ENCODE data around the gene AP5S1. TPM values are rescaled to one million over a fixed set of nuclear protein-coding genes. Genes with fewer than 3 reads are reported as not detected.
A peak's percentile ranks its signal among the peaks of the same experiment; 100 is the strongest.

Gene AP5S1
- total RNA-seq, 2 experiments from 2014 or later = 13.8 to 15.5 TPM

DNA sequence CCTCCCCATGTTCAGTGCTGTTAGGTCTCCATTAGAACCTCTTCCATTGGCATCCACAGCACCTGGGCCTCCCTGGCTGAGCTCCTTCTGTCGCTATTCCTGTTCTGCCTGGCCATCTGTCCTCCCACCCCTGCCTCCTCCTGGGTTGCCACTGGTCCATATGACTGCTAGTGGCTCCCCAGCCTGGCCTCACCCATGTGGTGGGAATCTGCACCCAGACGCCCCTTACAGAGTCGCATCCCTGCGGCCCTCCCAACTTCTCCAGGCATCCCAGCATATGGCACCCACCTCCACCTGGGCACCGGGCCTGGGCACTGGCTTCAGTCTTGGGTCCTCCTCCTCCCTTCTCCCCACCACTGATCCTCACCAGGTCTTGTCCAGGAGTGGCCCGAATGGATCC is 16.5 kb upstream of the AP5S1 start:
- H3K36me3 Mint-ChIP-seq = peaks cover 70% of the 10 kb centered on the region
- no peak overlapping the region for H3K4me3 Mint-ChIP-seq
- peaks cover 61% of the 10 kb centered on the region for H3K4me1 Mint-ChIP-seq
- DNase-seq (no peak), ATAC-seq (no peak)
- H3K9me3 Mint-ChIP-seq (ENCODE audit: low read depth) = no peaks in the 10 kb centered on the region
- CTCF ChIA-PET = no interaction called here
- H3K27me3 Mint-ChIP-seq = no peaks in the 10 kb centered on the region
- peak overlapping the region; percentile 25 for H3K27ac Mint-ChIP-seq

DNA sequence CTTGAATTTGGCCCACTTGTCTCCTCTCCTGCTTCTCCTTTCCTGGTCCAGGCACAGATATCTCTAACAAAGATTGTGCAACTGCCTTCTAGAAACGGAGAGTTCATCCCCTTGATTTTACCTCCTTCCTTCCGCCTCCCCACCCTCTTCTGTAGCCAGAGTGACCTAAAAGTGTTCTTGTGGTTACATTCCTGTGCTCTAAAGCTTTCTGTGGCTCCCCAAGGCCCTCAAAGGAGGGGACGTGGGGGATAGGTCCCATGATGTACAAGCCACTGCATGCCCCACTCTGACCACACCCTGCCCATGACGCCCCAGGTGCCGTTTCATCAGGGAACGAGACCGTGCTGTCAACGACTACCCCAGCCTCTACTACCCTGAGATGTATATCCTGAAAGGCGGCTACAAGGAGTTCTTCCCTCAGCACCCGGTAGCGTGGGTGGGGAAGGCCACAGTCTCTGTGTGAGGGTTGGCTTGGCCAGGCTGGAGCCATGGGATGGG is 16.0 kb upstream of the AP5S1 start:
- Mint-ChIP-seq H3K4me1 (peaks cover 57% of the 10 kb centered on the region), H3K27ac (peak overlapping the region; percentile 2), H3K4me3 (no peak overlapping the region), H3K9me3 (ENCODE audit: low read depth) (no peaks in the 10 kb centered on the region), H3K27me3 (no peaks in the 10 kb centered on the region), H3K36me3 (peaks cover 66% of the 10 kb centered on the region)
- ATAC-seq (no peak), DNase-seq (no peak)
- CTCF ChIA-PET = interaction anchor here (1.3 kb wide), 1 partner anchor 17 kb away, joined by 3 read pairs; no protein-coding TSS in a partner anchor

DNA sequence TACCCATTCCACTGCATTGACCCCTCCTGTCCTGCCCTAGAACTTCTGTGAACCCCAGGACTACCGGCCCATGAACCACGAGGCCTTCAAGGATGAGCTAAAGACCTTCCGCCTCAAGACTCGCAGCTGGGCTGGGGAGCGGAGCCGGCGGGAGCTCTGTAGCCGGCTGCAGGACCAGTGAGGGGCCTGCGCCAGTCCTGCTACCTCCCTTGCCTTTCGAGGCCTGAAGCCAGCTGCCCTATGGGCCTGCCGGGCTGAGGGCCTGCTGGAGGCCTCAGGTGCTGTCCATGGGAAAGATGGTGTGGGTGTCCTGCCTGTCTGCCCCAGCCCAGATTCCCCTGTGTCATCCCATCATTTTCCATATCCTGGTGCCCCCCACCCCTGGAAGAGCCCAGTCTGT is 15.6 kb upstream of the AP5S1 start:
- Mint-ChIP-seq H3K36me3 (peaks cover 62% of the 10 kb centered on the region), H3K4me3 (no peak overlapping the region), H3K9me3 (ENCODE audit: low read depth) (no peaks in the 10 kb centered on the region), H3K4me1 (peaks cover 52% of the 10 kb centered on the region), H3K27me3 (no peaks in the 10 kb centered on the region), H3K27ac (peak overlapping the region; percentile 1)
- DNase-seq = no peak
- CTCF ChIA-PET = interaction anchor here (1.3 kb wide), 1 partner anchor 17 kb away, joined by 3 read pairs; no protein-coding TSS in a partner anchor
- no peak for ATAC-seq

DNA sequence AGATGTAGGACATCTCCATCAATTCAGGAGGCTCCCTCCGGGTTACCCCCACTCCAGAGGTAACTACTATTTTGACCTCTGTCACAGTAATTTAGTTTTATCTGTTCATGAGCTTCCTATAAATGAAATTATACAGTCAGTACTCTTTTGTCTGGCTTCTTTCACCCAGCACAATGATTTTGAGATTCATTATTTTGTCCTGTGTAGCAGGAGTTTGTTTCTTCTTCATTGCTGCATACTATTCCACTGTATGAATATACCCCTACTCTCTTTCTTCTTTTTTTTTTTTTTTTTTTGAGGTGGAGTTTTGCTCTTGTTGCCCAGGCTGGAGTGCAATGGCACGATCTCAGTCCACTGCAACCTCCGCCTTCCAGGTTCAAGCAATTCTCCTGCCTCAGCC is 11.8 kb upstream of the AP5S1 start:
- CTCF ChIA-PET = no interaction called here
- no peak overlapping the region for H3K4me3 Mint-ChIP-seq
- no peak overlapping the region for H3K27ac Mint-ChIP-seq

DNA sequence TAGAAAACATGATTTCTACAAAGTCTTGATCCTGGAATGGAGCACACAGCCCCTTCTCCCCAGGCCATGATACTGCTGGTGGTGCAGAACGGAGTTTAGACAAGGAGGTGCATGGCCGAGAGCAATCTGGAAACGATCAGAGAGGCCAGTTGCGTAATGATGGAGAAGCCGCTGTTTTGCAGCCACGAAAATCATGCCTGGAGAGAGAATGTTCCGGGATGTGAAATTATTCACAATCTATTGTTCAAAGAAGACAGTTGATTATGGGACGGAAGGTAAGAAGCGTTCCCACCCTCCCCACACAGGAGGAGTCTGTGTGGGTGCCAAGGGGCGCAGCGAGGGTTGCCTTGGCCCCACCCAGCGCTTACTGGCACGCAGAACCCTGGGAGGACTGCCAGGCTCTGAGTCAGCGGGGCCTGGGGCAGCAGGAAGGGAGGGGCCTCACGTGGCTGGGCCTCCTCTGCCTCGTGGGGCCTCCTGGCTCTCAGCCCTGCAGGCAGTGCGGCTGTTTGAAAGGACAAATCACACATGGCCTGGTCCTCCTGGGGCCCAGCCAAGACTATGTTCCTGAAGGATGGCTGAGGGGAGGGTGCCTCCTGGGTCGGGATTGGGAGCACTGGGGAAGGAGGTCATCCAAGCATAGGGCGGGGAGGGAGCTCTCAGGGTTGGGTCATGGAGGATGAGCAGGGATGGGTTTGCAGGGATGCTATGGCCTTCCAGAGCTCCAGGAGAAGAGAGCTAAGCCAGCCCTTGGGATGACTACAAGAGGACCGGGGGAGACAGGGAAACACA is 8.7 kb upstream of the AP5S1 start:
- peak overlapping the region; percentile 98 for H3K27ac Mint-ChIP-seq
- H3K36me3 Mint-ChIP-seq = peaks cover 5% of the 10 kb centered on the region
- ATAC-seq = peak; percentile 80
- peaks cover 71% of the 10 kb centered on the region for H3K4me1 Mint-ChIP-seq
- peak overlapping the region; percentile 69 for H3K4me3 Mint-ChIP-seq
- no peaks in the 10 kb centered on the region for H3K9me3 Mint-ChIP-seq (ENCODE audit: low read depth)
- H3K27me3 Mint-ChIP-seq = no peaks in the 10 kb centered on the region
- CTCF ChIA-PET = interaction anchor here (0.8 to 3.4 kb wide), 8 partner anchors 8 to 54 kb away, joined by 3 to 16 read pairs (median 5); partner anchors contain the start of genes AP5S1 and CDC25B
- peak; percentile 93 for DNase-seq

More for the DNA sequence above, 11.8 kb upstream of the AP5S1 start:
- Mint-ChIP-seq H3K27me3 (no peaks in the 10 kb centered on the region), H3K4me1 (peaks cover 65% of the 10 kb centered on the region), H3K9me3 (ENCODE audit: low read depth) (no peaks in the 10 kb centered on the region), H3K36me3 (peaks cover 31% of the 10 kb centered on the region)
- DNase-seq (no peak), ATAC-seq (no peak)

DNA sequence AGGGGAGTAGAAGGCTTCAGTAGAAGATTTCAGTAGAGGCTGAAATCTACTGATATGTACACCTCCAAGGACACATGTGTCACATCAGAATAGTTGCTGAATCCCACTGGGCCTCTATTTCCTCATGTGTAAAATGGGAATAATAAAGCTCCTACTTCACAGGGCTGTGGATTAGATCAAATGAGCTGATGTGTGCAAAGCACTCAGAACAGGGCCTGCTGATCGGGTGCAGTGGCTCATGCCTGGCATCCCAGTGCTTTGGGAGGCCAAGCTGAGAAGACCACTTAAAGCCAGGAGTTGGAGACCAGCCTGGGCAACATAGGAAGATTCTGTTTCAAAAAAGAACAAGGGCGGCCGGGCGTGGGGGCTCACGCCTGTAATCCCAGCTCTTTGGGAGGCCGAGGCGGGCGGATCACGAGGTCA is 8.1 kb upstream of the AP5S1 start:
- Mint-ChIP-seq H3K36me3 (peaks cover 3% of the 10 kb centered on the region), H3K27ac (peak overlapping the region; percentile 98), H3K4me3 (peak overlapping the region; percentile 69), H3K27me3 (no peaks in the 10 kb centered on the region), H3K9me3 (ENCODE audit: low read depth) (no peaks in the 10 kb centered on the region), H3K4me1 (peaks cover 69% of the 10 kb centered on the region)
- CTCF ChIA-PET = interaction anchor here (1.0 to 3.4 kb wide), 2 partner anchors 9 to 17 kb away, joined by 10 to 16 read pairs; partner anchors contain the start of genes AP5S1 and CDC25B
- ATAC-seq = no peak
- DNase-seq = no peak

DNA sequence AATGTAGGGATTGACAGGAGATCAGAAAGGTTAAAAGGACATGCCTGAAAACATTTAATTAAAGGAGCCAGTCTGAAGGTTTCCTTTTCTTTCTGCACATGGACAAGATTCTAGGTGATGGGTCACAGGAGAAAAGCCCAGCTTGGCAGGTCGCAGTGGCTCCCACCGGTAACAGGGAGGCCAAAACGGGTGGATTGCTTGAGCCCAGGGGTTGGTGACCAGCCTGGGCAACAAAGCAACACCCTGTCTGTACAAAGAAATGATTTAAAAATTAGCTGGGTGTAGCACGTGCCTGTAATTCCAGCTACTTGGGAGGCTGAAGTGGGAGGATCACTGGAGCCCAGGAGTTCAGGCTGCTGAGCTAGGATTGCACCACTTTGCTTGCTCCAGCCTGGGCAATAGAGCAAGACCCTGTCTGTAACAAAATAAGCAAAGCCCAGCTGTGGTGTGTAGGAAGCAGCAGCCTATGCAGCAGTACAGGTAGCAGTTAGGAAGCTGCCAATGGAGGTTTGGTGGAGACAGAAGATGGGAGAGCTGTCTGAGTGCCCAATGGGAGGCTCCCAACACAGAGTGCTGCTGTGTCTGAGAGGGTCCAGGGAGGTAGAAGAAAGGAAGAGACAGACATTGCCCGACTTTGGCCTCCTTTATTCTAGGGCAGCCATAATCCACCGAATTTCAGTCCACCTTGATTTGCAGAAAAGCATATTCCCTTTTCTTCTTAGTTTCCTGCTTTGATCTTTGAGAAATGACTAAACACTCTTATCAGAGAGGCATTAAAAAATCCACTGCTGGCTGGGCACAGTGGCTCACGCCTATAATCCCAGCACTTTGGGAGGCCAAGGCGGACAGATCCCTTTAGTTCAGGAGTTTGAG is 7.1 kb upstream of the AP5S1 start:
- H3K4me1 Mint-ChIP-seq = peaks cover 70% of the 10 kb centered on the region
- ATAC-seq (no peak), DNase-seq (no peak)
- H3K27me3 Mint-ChIP-seq = no peaks in the 10 kb centered on the region
- CTCF ChIA-PET = interaction anchor here (0.8 to 3.4 kb wide), 5 partner anchors 13 to 80 kb away, joined by 3 to 16 read pairs (median 3); partner anchors contain the start of gene CDC25B
- H3K9me3 Mint-ChIP-seq (ENCODE audit: low read depth) = no peaks in the 10 kb centered on the region
- peaks cover 3% of the 10 kb centered on the region for H3K36me3 Mint-ChIP-seq
- peak overlapping the region; percentile 98 for H3K27ac Mint-ChIP-seq
- no peak overlapping the region for H3K4me3 Mint-ChIP-seq

DNA sequence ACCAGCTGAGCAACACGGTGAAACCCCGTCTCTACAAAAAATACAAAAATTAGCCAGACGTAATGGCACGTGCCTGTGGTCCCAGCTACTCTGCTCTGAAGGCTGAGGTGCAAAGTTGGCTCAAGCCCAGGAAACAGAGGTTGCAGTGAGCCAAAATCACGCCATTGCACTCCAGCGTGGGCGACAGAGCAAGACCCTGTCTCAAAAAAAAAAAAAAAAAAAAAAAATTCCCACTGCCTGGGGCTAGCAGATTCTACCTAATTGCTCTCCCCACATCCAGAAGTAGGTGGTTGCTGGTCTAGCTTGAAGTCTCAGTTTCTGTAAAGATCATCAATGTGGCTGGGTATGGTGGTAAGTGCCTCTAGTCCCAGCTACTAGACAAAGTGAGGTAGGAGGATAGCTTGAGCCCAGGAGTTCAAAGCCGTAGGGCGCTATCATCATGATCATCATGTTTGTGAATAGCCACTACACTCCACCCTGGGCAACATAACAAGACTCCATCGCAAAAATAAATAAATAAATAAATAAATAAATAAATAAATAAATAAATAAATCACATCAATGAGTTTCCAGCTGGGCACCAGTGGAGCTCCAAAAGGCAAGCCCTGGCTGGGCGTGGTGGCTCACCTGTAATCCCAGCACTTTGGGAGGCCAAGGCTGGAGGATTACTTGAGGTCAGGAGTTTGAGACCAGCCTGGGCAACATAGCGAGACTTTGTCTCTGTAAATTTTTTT is 6.3 kb upstream of the AP5S1 start:
- peaks cover 77% of the 10 kb centered on the region for H3K4me1 Mint-ChIP-seq
- DNase-seq (peak; percentile 53), ATAC-seq (no peak)
- H3K27me3 Mint-ChIP-seq = no peaks in the 10 kb centered on the region
- no peaks in the 10 kb centered on the region for H3K9me3 Mint-ChIP-seq (ENCODE audit: low read depth)
- peak overlapping the region; percentile 98 for H3K27ac Mint-ChIP-seq
- peaks cover 3% of the 10 kb centered on the region for H3K36me3 Mint-ChIP-seq
- CTCF ChIA-PET = interaction anchor here (0.8 to 3.4 kb wide), 5 partner anchors 14 to 79 kb away, joined by 3 to 16 read pairs (median 3); partner anchors contain the start of gene CDC25B
- no peak overlapping the region for H3K4me3 Mint-ChIP-seq

DNA sequence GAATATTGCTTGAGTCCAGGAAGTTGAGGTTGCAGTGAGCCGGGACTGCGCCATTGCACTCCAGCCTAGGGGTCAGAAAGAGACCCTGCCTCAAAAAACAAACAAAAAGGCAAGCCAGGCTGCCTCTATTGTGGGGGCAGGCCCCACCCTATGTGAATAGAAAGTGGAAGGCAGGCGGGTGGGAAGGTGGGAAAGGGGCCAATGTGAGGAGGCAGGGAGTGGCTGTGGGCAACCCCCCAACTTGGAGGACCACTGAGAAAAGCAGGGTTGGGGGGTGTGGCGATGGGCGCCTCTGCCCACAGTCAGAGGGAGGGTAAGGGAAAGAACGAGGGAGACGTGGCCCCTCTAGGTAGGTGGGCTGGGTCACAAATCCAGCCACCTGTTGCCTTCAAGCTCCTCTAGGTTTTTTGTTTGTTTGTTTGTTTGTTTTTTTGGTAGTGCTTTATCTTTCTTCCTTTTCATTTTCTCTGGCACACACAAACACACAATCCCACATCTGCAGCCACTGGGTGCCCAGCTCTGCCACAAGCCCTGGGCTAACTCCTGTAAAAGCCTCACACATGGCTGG is 5.3 kb upstream of the AP5S1 start:
- DNase-seq (no peak), ATAC-seq (no peak)
- CTCF ChIA-PET = interaction anchor here (0.7 to 6.4 kb wide), 4 partner anchors 14 to 47 kb away, joined by 3 to 51 read pairs (median 10); partner anchors contain the start of genes ADISSP and CDC25B
- peaks cover 84% of the 10 kb centered on the region for H3K4me1 Mint-ChIP-seq
- no peaks in the 10 kb centered on the region for H3K9me3 Mint-ChIP-seq (ENCODE audit: low read depth)
- H3K27me3 Mint-ChIP-seq = no peaks in the 10 kb centered on the region
- peaks cover 3% of the 10 kb centered on the region for H3K36me3 Mint-ChIP-seq
- no peak overlapping the region for H3K4me3 Mint-ChIP-seq
- H3K27ac Mint-ChIP-seq = peak overlapping the region; percentile 93

DNA sequence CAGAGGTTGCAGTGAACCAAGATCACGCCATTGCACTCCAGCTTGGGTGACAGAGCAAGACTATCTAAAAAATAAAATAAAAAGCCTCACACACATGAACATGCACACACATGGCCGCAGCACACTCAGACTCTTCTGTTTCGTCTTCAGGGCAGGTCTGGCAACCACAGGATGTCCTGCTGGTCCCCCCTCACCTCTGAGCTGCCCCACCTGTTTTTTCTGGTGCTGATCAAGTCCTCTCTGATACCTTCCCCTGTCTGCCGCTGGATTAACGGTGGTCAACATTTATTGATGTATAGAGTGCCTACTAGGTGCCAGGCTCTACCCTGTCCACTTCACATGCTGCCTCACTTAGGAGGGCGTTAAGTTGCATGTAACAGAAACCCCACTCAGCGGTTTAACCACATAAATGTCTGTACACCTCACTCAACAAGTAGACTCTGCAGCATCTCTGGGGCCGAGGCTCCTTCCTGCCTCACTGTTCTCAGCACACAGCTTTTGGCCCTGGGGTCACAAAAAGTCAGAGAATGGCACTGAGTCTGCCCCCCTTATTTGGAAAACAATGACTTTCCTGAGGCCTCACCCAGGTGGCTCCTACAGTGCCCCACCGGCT is 4.5 kb upstream of the AP5S1 start:
- Mint-ChIP-seq H3K27me3 (no peaks in the 10 kb centered on the region), H3K4me3 (peak overlapping the region; percentile 58), H3K36me3 (peaks cover 3% of the 10 kb centered on the region), H3K27ac (peak overlapping the region; percentile 93), H3K4me1 (peaks cover 77% of the 10 kb centered on the region), H3K9me3 (ENCODE audit: low read depth) (no peaks in the 10 kb centered on the region)
- CTCF ChIA-PET = interaction anchor here (1.0 to 6.4 kb wide), 6 partner anchors 15 to 257 kb away, joined by 3 to 51 read pairs (median 3); partner anchors contain the start of gene CDC25B
- ATAC-seq = peak; percentile 22
- peak; percentile 87 for DNase-seq

DNA sequence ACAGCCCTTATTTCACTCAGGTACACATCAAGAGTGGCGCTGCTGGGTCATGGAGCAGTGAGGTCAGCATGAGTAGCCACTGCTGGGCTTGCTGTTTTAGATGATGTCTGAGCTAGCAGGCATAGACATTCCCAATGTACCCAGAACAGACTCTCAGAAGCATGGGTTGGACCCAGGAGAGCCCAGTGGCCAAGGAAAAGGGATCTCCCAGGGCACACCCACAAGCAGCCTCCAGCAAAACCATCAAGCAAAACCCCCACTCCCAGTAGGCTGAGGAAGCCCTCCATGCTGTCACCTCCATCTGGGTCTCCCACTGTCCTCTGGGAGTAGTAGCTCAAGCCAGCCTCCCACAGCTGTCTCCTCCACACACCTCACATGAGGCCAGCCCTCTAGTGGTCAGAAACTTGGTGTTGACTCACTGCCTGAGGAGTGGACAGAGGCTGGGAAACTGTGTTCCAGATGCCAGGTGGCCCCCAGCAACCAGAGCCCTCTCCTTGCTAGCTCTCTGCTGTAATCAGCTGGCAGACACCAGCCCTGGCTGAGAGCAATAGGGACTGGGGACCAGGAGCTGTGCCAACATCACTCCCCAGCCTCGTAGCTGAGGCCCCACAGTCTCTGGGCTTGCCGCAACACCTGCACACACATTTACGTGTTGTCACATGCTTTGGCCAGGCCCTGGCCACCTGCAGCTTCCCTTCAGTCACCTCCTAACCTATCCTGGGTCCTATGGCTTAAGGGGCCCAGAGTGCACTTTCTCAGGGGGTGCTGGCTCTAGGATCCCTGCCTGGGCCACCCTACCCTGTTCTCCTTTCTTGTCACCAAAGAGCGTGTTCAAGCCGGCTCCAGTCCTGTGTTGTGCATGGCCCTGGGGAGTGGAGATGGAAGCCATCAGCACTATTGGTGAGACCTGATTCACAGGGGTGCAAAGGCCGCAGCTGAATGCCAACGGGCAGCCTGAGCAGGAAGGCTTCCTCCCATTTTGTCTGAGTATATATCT is 1.9 kb upstream of the AP5S1 start:
- CTCF ChIA-PET = interaction anchor here (0.6 to 6.4 kb wide), 10 partner anchors 7 to 107 kb away, joined by 3 to 51 read pairs (median 7); partner anchors contain the start of genes CDC25B, MAVS and SPEF1
- H3K27me3 Mint-ChIP-seq = no peaks in the 10 kb centered on the region
- H3K27ac Mint-ChIP-seq = peak overlapping the region; percentile 56
- H3K36me3 Mint-ChIP-seq = peaks cover 2% of the 10 kb centered on the region
- DNase-seq (peak; percentile 61), ATAC-seq (no peak)
- no peak overlapping the region for H3K4me3 Mint-ChIP-seq
- no peaks in the 10 kb centered on the region for H3K9me3 Mint-ChIP-seq (ENCODE audit: low read depth)
- H3K4me1 Mint-ChIP-seq = peaks cover 61% of the 10 kb centered on the region
